Raji (cell line): ENCODE measurements around the gene PTCD1.

ENCODE experiments used
- POLR2A ChIP-seq: IDR thresholded peaks from 2 replicates; pipeline ENCODE4 v1.6.1; 2011; ENCODE audit warnings: low read depth, low read length, control low read depth; ENCODE audit not compliant: insufficient read depth

PTCD1 gene

DNA sequence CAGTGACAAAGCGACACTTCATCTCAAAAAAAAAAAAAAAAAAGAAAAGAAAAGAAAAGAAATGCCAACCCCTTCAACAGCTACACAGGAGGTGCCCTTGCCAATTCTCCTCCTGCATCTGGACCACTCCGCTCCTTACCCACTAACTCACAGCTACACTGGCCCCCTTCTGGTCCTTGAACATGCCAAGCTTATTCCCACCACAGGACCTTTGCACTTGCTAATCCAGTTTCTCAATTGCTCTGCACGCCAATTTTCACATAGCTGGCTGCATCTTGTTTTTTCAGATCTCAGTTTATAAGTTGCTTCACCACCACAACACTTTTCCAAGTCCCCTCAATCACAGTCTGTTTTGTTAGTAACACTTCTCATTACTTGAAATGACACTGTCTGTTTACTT lies 35.7 kb downstream of the PTCD1 start:
- TF ChIP-seq POLR2A, result no peak

DNA sequence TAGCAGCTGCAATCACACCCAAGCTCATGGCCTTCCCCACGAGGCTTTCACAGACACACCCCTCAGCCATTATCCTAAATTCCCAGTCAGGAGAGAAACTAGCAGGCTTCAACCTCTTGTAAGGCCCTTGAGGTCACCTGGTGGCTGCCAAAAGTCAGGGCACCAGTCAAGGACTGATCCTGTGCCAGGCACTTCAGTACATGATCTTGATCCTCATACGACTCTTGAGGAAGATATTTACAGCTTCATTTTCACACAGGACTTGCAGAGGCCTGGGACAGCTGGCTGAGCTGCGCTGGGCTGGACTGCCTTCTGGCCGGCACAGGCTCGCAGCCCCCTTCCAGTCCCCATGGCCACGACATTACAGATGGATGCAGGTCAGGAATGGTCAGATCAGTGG lies 39.0 kb downstream of the PTCD1 start:
- TF ChIP-seq POLR2A, result no peak

DNA sequence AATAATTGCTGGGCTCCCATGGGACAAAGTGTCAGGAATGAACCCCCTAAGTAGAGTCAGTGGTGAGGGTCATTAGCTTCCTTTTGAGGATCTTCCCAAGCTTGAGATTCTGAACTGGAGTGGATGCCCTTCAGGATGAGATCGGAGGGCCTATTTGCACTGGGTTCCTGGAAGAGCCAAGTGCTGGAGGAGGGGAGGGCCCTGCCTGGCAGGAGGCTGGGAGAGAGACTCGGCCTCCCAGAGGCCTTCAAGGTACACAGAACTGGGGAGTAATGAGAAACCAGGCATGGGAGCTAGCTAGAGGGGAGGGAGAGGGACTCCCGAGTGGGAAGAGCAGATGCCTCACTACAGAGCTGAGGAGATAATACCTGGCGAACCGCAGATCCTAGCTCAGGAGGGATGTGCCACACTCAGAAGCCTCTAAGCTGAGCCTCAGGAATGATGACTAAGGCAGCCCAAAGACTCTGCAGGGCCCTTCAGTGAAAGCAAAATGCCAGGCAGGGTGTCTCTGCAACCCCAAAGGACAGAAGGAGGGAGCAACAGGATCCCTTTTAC lies 39.6 kb downstream of the PTCD1 start:
- TF ChIP-seq POLR2A, result no peak

DNA sequence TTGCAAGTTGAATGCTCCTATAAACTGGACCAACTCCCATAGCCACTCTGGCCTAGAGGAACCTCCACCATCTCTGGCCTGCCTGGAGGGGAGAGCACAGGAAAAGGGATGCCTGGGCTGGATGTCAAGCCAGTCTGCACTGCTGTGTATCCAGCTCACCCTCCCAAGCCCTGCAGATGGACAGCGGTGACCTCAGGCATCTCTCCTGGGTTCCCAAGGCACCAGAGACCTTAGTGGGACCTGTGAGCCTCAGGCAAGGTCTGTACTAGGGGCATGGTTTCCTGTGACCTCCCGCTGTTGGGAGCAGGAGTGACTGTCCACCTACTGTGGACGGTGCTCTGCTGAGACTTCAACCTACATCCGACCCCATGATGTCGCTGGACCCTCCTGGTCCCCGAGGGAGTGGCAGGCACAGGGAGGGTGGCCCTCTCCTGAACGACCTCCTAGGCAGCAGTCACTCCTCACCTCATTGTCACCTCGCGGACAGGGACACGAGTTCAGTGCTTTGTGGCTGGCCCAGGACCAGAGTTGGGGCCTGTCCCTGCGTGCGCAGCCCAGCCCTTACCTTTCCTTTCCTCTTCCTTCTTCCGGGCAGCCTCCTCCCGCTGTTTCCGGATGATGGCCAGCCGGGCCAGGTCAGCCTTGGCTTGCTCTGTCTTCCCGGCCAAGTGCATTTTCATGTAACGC lies 41.2 kb downstream of the PTCD1 start:
- TF ChIP-seq POLR2A, result 0 out of 2 replicates have a peak, but pooled peaks have one; percentile 8

DNA sequence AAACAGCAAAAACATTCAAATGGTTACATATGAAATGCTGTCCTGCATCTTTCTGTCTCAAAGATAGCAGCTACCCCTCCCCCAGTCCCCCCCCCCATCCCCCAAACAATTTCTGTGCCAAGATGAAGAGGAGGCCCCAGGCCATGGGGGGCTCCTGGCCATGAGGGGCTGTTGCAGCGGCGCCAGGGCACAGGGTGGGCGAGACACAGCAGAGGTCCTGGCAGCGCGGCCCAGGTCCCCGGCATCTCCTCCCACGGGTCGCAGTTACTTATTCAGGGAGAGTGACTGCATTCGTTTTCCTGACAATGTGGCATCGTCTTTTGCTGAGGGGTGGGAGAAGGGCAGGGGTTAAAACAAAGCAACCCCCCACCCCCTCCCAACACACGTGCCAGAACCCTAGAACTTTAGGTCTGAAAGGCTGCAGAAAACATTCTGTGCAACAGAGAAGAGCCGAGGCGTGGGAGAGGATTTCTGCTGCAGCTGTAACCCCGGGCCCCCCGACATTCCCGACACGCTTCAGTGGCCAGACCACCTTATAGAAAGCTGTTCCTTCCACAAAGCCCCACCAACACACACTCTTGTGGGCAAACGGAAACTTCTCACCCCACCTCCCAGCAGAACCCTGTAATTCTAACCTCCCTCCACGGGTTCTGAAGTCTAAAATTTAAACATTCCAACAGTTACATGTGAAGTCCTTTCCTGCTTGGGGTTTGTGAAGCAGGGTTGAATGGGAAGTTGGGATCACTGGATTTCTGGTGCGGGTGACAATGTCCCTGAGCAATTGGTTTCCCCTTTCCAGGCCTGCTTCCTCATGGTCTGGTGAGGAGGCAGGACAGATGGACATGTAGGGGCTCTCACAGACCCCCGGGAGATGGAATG lies 41.9 kb downstream of the PTCD1 start:
- TF ChIP-seq POLR2A, result 0 out of 2 replicates have a peak, but pooled peaks have one; percentile 9

DNA sequence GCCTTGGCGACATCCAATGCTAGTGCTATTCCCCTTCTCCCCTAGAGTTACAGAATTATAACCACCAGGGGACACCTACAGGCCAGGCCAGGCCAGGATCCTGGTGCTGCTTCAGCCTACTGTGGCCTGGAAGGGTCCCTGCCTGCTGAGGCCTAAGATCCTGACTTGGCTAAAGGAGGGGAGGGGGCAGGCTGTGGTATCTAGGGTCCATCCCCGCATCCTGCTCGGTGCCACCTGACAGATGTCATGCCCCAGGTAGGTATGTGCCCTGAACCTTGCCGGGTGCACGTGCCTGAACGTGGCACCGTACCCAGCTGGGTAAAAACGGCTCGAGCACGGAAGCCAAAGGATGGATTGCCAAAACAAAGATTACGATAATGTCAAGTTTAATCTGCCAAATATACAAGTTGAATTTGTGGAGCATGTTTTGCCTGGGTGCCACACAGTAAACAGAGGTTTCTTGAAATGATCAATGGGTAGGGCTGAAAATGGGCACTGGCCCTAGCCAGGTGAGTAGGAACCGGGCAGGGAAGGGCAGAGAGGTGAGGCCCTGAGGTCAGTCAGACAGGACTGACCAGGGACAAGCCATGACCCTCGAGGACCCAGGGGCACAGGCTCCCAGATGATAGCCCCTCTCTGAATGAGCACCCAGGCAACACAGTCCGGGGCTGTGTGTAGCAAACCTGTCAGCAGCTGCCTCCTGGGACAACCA lies 42.8 kb downstream of the PTCD1 start:
- TF ChIP-seq POLR2A, result no peak

DNA sequence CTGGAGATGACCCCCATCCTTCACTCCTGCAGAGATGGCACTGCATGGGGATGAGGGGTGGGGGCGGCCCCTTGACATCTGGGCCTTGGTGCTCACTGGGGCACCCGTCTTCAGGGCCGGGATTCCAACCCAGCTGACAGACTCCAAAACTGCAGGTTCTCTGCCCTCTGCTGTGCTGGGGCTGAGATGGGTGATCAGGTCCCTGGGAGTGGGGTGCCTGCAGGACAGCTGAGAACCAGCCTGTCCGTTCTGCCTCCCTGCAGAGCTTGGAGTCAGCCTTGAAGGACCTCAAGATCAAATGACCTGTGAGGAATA lies 44.5 kb downstream of the PTCD1 start:
- no peak for TF ChIP-seq POLR2A

DNA sequence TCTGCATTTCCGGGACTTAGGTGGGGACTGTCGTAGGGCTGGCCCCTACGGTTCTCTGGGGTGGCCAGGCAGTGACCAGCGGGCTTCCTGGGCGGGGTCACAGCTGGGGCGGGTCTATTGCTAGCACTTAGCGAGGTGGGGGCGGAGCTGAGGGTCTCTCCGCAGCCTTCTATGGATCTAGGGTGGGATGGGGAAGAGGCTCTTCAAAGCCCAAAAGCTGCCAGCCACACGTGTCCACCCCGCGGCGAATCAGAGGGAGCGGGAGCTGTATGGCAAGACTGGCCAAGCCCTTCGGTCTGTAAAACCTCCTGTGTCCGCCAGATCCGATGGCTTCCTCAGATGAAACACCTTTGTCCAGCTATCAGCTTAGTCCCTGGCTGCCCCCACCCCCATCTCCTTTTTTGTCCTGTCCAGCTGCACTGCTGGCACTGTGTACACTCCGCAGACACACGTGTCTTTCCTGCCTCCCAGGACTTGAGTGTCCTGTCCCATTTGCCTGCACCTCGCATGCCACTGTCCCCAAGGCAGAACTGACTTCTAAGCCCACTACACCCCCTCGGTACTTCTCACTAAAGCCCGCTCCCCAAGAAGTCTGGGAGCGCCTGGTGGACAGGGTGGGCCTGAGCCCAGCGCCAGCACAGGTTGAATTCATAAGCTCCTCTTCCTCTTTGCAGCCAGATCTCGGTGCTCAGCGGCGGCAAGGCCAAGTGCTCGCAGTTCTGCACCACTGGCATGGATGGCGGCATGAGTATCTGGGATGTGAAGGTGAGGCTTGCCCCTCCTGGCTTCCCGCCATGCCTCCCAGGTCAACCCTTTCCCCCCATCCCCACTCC lies 45.0 kb downstream of the PTCD1 start:
- no peak for TF ChIP-seq POLR2A

DNA sequence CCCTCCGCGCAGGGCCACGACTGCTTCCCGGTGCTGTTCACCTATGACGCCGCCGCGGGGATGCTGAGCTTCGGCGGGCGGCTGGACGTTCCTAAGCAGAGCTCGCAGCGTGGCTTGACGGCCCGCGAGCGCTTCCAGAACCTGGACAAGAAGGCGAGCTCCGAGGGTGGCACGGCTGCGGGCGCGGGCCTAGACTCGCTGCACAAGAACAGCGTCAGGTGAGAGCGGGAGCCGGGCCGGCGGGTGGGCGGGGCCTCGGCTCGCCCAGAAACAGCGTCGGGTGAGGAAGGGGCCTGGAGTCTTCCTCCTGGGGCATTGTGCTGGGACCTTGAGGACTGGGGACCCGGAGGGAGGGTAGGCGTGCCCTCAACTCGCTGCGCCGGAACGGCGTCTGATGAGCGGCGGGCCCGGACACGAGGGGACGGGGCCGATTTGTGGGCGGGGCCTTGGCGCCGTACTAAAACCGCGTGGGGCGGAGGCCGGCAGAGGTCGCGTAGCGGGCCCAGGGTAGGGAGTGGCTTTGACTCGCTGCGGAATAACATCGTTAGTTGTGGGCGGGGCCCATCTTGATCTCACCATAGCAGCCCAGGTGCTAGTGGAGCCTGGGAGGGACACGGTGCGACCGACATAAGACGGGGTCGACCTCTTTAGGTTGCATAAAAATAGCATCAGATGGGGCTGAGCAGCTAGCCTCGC lies 45.8 kb downstream of the PTCD1 start:
- TF ChIP-seq POLR2A, result no peak

DNA sequence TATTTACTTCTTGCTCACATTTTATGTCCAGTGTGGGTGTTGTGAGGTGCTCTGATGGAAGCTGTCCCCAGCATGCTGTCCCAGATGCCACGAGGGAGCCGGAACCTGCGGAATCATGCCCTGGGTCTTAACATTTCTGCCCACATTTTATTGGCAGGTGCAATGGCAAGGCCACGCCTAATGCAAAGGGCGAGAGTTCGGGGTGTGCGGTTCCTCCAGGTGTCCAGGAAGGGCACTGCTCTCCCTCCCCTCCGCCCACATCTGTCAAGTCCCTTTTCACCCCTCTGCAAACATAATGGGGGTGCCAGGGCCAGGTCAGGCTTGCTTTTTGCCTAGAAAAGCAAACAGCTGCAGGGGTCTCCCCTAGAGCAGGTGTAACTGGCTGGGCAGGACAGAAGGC lies 46.6 kb downstream of the PTCD1 start:
- TF ChIP-seq POLR2A, result no peak

DNA sequence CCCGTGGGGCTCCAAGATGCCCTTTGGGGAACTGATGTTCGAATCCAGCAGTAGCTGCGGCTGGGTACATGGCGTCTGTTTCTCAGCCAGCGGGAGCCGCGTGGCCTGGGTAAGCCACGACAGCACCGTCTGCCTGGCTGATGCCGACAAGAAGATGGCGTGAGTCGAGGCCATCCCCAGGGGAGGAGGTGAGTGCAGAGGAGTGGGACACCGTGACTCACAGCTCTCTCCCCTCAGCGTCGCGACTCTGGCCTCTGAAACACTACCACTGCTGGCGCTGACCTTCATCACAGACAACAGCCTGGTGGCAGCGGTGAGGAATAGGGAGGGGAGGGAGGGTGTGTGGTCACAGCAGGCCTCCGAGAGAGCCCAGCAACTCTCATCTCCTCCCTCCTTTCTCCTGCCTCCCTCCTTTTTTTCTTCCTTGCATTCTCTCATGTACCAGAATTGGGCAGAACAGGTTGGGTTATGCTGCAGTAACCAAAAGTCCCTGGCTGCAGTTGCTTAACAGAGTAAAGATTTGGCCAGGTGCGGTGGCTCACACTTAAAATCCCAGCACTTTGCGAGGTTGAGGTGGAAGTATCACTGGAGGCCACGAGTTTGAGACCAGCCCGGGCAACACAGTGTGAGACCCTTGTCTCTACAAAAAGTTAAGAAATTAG lies 47.5 kb downstream of the PTCD1 start:
- TF ChIP-seq POLR2A, result no peak

DNA sequence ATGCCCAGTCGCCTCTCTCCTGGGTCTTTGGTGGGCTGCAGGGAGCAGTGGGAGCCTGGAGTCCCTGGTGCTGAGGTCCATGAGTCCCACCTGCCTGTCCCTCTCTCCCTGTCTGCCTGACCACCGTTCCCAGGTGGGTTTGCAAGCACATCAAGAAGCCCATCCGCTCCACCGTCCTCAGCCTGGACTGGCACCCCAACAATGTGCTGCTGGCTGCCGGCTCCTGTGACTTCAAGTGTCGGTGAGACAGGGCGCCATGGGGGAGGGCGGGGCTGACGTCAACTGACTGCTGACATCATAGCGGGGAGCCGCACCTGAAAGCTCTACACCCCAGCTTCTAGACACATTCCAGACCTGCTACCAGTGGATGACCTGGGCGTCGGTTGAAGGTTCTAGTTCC lies 48.8 kb downstream of the PTCD1 start:
- no peak for TF ChIP-seq POLR2A

DNA sequence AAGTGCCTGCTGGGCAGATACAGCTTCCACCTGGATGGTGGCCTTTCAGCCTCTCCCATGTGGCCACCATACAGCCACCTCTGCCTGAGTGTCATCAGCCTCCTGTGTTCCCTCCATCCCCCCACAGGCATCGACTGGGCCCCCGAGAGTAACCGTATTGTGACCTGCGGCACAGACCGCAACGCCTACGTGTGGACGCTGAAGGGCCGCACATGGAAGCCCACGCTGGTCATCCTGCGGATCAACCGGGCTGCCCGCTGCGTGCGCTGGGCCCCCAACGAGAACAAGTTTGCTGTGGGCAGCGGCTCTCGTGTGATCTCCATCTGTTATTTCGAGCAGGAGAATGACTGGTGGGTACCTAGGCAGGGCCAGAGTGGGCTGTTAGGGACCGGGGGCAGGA lies 50.7 kb downstream of the PTCD1 start:
- no peak for TF ChIP-seq POLR2A
